Neural cell (in vitro differentiated cells): ENCODE results near the gene SREK1. TPM values are rescaled to one million over a fixed set of nuclear protein-coding genes. Genes with fewer than 3 reads are reported as not detected.
"Not testable (repeated sequence)": the region's sequence is repeated elsewhere in the genome, so short reads cannot be mapped to it uniquely, and the experiment has no call there.

Source experiments
- H2AFZ ChIP-seq: fragments of 200-600, 300-800 bp; sonication (generic), shearing (Covaris generic); 2 replicates; pipeline ENCODE4 v1.6.0; 2014; ENCODE audit warnings: low read depth, mild to moderate bottlenecking, antibody characterized with exemption, low read length, moderate library complexity
- H3F3A ChIP-seq: fragments of 200-600 bp; shearing (Covaris generic); 2 replicates; pipeline ENCODE4 v1.6.1; 2016; ENCODE audit warnings: mild to moderate bottlenecking, moderate library complexity, mixed read lengths, antibody characterized with exemption, low read length; ENCODE audit not compliant: insufficient read depth, poor library complexity, severe bottlenecking
- H3K27ac ChIP-seq: fragments of 200-600, 300-800 bp; sonication (generic), shearing (Covaris generic); 2 replicates; pipeline ENCODE4 v1.5.1; 2014; ENCODE audit warnings: mild to moderate bottlenecking, low read length, moderate library complexity
- H3K27me3 ChIP-seq: fragments of 300-800, 200-600 bp; sonication (generic), shearing (Covaris generic); 2 replicates; pipeline ENCODE4 v1.6.0; 2014; ENCODE audit warnings: mild to moderate bottlenecking, low read depth, low read length, moderate library complexity; ENCODE audit not compliant: insufficient read depth
- H3K36me3 ChIP-seq: fragments of 300-800, 200-600 bp; sonication (generic), shearing (Covaris generic); 2 replicates; pipeline ENCODE4 v1.5.1; 2014; ENCODE audit warnings: mild to moderate bottlenecking, antibody characterized with exemption, low read length, moderate library complexity; ENCODE audit not compliant: insufficient read depth
- H3K4me2 ChIP-seq: fragments of 300-800, 200-600 bp; sonication (generic), shearing (Covaris generic); 2 replicates; pipeline ENCODE4 v1.6.0; 2014; ENCODE audit warnings: mild to moderate bottlenecking, low read length
- H3K4me3 ChIP-seq: fragments of 300-800, 200-600 bp; sonication (generic), shearing (Covaris generic); 2 replicates; pipeline ENCODE4 v1.5.1; 2014; ENCODE audit warnings: mild to moderate bottlenecking, low read length, moderate library complexity
- H3K79me2 ChIP-seq: fragments of 200-600 bp; shearing (Covaris generic); replicated peaks from 2 replicates; pipeline ENCODE4 v1.6.0; 2014; ENCODE audit warnings: mild to moderate bottlenecking, low read length, moderate library complexity; ENCODE audit not compliant: insufficient read depth
- H3K9ac ChIP-seq: fragments of 300-800, 200-600 bp; sonication (generic), shearing (Covaris generic); 2 replicates; pipeline ENCODE4 v1.6.1; 2016; ENCODE audit warnings: mild to moderate bottlenecking, low read length, mixed read lengths
- H3K9me2 ChIP-seq: fragments of 200-600 bp; shearing (Covaris generic); 2 replicates; pipeline ENCODE4 v1.6.1; 2016; ENCODE audit warnings: mild to moderate bottlenecking, low read length, mixed read lengths; ENCODE audit not compliant: insufficient read depth
- H3K9me3 ChIP-seq: fragments of 200-600, 300-800 bp; sonication (generic), shearing (Covaris generic); 2 replicates; pipeline ENCODE4 v1.6.1; 2016; ENCODE audit warnings: mild to moderate bottlenecking, mixed run types, low read length, moderate library complexity, mixed read lengths
- H4K20me1 ChIP-seq: fragments of 200-600 bp; shearing (Covaris generic); 2 replicates; pipeline ENCODE4 v1.6.1; 2016; ENCODE audit warnings: mild to moderate bottlenecking, mixed run types; ENCODE audit not compliant: insufficient read depth
- CTCF ChIP-seq: fragments of 450-650 bp; IDR thresholded peaks from 2 replicates; pipeline ENCODE4 v1.5.1; 2014; ENCODE audit warnings: antibody characterized with exemption, mild to moderate bottlenecking, moderate library complexity; ENCODE audit not compliant: poor library complexity, severe bottlenecking
- EP300 ChIP-seq: fragments of 450-650 bp; conservative IDR thresholded peaks from 2 replicates; pipeline ENCODE4 v1.6.1; 2014; ENCODE audit warnings: antibody characterized with exemption, mild to moderate bottlenecking, moderate library complexity; ENCODE audit not compliant: poor library complexity, severe bottlenecking
- EZH2 ChIP-seq: fragments of 200-600, 300-800 bp; shearing (Covaris generic), sonication (generic); IDR thresholded peaks from 2 replicates; pipeline ENCODE4 v1.6.1; 2014; ENCODE audit warnings: antibody characterized with exemption, low read length, borderline replicate concordance, mild to moderate bottlenecking; ENCODE audit not compliant: insufficient read depth, poor library complexity, severe bottlenecking
- MXI1 ChIP-seq: fragments of 450-650 bp; conservative IDR thresholded peaks from 2 replicates; pipeline ENCODE4 v1.6.1; 2014; ENCODE audit warnings: antibody characterized with exemption, mild to moderate bottlenecking; ENCODE audit not compliant: poor library complexity, severe bottlenecking
- POLR2AphosphoS5 ChIP-seq: IDR thresholded peaks from 2 replicates; pipeline ENCODE4 v1.6.1; 2012
- RAD21 ChIP-seq: fragments of 450-650 bp; conservative IDR thresholded peaks from 2 replicates; pipeline ENCODE4 v1.6.1; 2014; ENCODE audit warnings: antibody characterized with exemption, mild to moderate bottlenecking, moderate library complexity
- REST ChIP-seq: IDR thresholded peaks from 2 replicates; pipeline ENCODE4 v1.6.1; 2012; ENCODE audit warnings: borderline replicate concordance
- SMC3 ChIP-seq: fragments of 450-650 bp; conservative IDR thresholded peaks from 2 replicates; pipeline ENCODE4 v1.6.1; 2014; ENCODE audit warnings: antibody characterized with exemption, mild to moderate bottlenecking, moderate library complexity; ENCODE audit not compliant: poor library complexity
- TAF1 ChIP-seq: IDR thresholded peaks from 2 replicates; pipeline ENCODE4 v1.6.1; 2012; ENCODE audit warnings: low read depth
- polyA plus RNA-seq: library from polyadenylated mRNA; depleted of rRNA; stranded (reverse); fragments of >200 nt; gene quantifications from 2 replicates; pipeline ENCODE4 v1.2.3, GENCODE V29; 2014

SREK1 gene
- polyA plus RNA-seq, 1 donor from 2014 or later: 73.6 TPM

GRCh38 chr5:66134407-66134861 is 9.7 kb upstream of the SREK1 start:
- Histone ChIP-seq H3K9me2 (no peaks in the 10 kb centered on the region), H2AFZ (no peak overlapping the region), H3K79me2 (no peaks in the 10 kb centered on the region), H3K27me3 (no peaks in the 10 kb centered on the region), H3K9ac (no peak overlapping the region), H3F3A (no peaks in the 10 kb centered on the region), H3K36me3 (no peaks in the 10 kb centered on the region), H3K4me2 (no peak overlapping the region), H3K9me3 (no peaks in the 10 kb centered on the region), H3K27ac (no peak overlapping the region), H3K4me3 (no peak overlapping the region), H4K20me1 (no peaks in the 10 kb centered on the region)
- TF ChIP-seq EZH2: no peak
- TF ChIP-seq CTCF: no peak
- TF ChIP-seq POLR2AphosphoS5: no peak
- no peak for TF ChIP-seq TAF1
- TF ChIP-seq SMC3: no peak
- no peak for TF ChIP-seq RAD21
- TF ChIP-seq REST: no peak
- no peak for TF ChIP-seq MXI1
- TF ChIP-seq EP300: no peak

DNA sequence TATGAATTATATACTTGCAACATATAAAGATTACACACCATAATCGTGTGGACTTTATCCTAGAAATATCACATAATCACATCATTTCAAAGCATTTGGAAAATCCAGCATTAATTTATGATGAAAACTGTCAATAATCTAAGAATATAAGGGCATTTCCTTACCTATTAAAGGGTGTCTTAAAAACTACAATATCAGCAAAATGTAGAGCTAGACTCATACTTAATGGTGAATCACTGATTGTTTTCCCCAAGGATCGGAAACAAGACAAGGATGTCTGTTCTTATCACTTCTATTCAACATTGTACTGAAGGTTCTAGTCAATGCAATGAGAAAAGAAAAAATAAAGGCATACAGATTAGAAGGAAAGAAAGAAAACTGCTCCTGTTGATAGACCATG is 8.0 kb upstream of the SREK1 start:
- Histone ChIP-seq H3K4me2 (no peak overlapping the region), H3K9me2 (no peaks in the 10 kb centered on the region), H3K27ac (no peak overlapping the region), H3K9ac (no peak overlapping the region), H3K36me3 (no peaks in the 10 kb centered on the region), H3K79me2 (no peaks in the 10 kb centered on the region), H3F3A (no peaks in the 10 kb centered on the region), H2AFZ (no peak overlapping the region), H3K4me3 (no peak overlapping the region), H3K9me3 (no peaks in the 10 kb centered on the region), H4K20me1 (no peaks in the 10 kb centered on the region), H3K27me3 (no peaks in the 10 kb centered on the region)
- TF ChIP-seq CTCF: no peak
- no peak for TF ChIP-seq TAF1
- TF ChIP-seq SMC3: no peak
- no peak for TF ChIP-seq REST
- TF ChIP-seq POLR2AphosphoS5: no peak
- TF ChIP-seq MXI1: no peak
- TF ChIP-seq EP300: no peak
- no peak for TF ChIP-seq EZH2
- TF ChIP-seq RAD21: no peak

GRCh38 chr5:66136944-66137343 is 7.2 kb upstream of the SREK1 start:
- H3K36me3 ChIP-seq, H3K27ac ChIP-seq, H3K4me3 ChIP-seq, H3K9ac ChIP-seq, H3K27me3 ChIP-seq, H3K79me2 ChIP-seq, H4K20me1 ChIP-seq, H3K9me2 ChIP-seq, H3F3A ChIP-seq, H3K4me2 ChIP-seq, H3K9me3 ChIP-seq, H2AFZ ChIP-seq: not testable (repeated sequence)
